WTC11 (cell line): Measurements from ENCODE around the gene PGLYRP2.

Source experiments
- NFYB ChIP-seq: sonication (generic); formaldehyde crosslinking; conservative IDR thresholded peaks from 2 replicates; pipeline ENCODE4 v1.8.0; 2022; ENCODE audit warnings: low read depth, missing genetic modification reagents
- SP1 ChIP-seq: sonication (generic); formaldehyde crosslinking; conservative IDR thresholded peaks from 2 replicates; pipeline ENCODE4 v1.8.1; 2022; ENCODE audit warnings: missing genetic modification reagents
- TF ChIP-seq, protein P1 (sequence below): fragments of 200-600 bp; IDR thresholded peaks from 2 replicates; pipeline ENCODE4 v1.8.0; 2022; ENCODE audit warnings: antibody characterized with exemption
- TF ChIP-seq, protein P2 (sequence below): fragments of 250-450 bp; sonication (Bioruptor Pico); conservative IDR thresholded peaks from 2 replicates; pipeline ENCODE4 v1.9.0; 2021; ENCODE audit warnings: mild to moderate bottlenecking
- TF ChIP-seq, protein P3 (sequence below): sonication (generic); formaldehyde crosslinking; IDR thresholded peaks from 2 replicates; pipeline ENCODE4 v1.8.0; 2022; ENCODE audit warnings: mild to moderate bottlenecking, missing genetic modification reagents

DNA sequence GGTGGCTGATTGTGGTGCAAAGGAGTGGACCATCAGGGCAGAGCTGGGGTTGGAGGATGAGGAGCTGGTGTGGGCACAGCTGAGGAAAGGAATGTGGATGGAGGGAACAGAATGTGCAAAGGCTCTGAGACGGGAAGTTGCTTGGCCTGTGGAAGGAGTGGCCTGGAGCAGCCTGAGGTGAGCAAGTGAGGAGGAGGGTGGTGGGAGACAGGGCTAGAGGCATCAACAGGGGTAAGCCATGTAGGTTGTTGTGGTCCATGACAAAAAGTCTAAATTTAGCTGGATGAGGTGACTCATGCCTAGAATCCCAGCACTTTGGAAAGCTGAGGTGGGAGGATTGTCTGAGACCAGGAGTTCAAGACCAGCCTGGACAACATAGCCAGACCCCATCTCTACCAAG, 38.5 kb upstream of the PGLYRP2 start:
- TF ChIP-seq, protein P1, sequence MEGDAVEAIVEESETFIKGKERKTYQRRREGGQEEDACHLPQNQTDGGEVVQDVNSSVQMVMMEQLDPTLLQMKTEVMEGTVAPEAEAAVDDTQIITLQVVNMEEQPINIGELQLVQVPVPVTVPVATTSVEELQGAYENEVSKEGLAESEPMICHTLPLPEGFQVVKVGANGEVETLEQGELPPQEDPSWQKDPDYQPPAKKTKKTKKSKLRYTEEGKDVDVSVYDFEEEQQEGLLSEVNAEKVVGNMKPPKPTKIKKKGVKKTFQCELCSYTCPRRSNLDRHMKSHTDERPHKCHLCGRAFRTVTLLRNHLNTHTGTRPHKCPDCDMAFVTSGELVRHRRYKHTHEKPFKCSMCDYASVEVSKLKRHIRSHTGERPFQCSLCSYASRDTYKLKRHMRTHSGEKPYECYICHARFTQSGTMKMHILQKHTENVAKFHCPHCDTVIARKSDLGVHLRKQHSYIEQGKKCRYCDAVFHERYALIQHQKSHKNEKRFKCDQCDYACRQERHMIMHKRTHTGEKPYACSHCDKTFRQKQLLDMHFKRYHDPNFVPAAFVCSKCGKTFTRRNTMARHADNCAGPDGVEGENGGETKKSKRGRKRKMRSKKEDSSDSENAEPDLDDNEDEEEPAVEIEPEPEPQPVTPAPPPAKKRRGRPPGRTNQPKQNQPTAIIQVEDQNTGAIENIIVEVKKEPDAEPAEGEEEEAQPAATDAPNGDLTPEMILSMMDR: no peak
- TF ChIP-seq, protein P2, sequence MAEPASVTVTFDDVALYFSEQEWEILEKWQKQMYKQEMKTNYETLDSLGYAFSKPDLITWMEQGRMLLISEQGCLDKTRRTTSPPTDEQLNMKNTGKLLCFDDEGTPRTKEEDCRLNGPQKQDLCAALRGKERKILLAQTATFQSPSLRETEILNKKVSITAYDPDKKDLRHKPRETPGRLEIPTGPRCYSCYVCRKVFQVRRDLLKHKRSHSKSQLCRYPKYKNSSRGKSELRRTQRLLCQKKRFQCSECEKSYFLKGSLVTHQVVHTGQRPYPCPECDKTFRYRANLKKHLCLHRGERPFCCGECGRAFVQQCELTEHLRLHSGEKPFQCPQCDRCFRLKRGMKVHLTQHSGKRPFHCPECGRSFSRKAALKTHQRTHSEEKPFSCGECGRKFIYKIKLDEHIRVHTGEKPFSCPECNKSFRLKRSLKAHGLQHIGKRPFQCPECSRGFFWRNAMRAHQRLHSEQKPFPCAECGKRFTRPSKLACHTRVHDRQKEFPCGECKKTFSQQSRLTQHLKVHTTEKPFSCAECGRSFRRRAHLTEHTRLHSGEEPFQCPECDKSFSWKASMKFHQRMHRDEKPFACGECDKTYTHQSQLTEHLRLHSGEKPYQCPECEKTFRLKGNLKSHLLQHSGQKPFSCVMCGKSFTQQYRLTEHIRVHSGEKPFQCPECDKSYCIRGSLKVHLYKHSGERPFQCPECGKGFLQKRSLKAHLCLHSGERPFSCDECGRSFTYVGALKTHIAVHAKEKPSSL (CRISPR knock-in tag): no peak
- TF ChIP-seq NFYB (CRISPR knock-in tag) (no peak), SP1 (CRISPR knock-in tag) (no peak)
- TF ChIP-seq, protein P3, sequence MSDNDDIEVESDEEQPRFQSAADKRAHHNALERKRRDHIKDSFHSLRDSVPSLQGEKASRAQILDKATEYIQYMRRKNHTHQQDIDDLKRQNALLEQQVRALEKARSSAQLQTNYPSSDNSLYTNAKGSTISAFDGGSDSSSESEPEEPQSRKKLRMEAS: no peak
